WTC11 (cell line): ENCODE measurements around the gene SLC30A3. TPM values are rescaled to one million over a fixed set of nuclear protein-coding genes. Genes with fewer than 3 reads are reported as not detected.
"Not testable (repeated sequence)": the region's sequence is repeated elsewhere in the genome, so short reads cannot be mapped to it uniquely, and the experiment has no call there.

ENCODE experiments used
- ATAC-seq: fragments of 200-7000 bp; cut with Tn5 transposase; 2 replicates; pipeline ENCODE4 v1.10.0; 2021; ENCODE audit warnings: mild to moderate bottlenecking, moderate library complexity
- CTCF ChIA-PET: fragments of 300-600 bp; sonication (Branson Sonifier 250); formaldehyde crosslinking; loops from one replicate; lab custom pipeline; 2021; ENCODE audit warnings: antibody characterized with exemption; lab: Charles Lee
- POLR2A ChIA-PET: fragments of 350-600 bp; sonication (Branson Sonifier 250); formaldehyde crosslinking; loops from one replicate; lab custom pipeline; 2021; ENCODE audit warnings: antibody characterized with exemption; lab: Charles Lee
- DNase-seq: peaks from one replicate; pipeline ENCODE4 v3.0.0; 2021; ENCODE audit warnings: low spot score
- H3K27ac Mint-ChIP-seq: 2 replicates; pipeline ENCODE4 v1.8.0; 2021; ENCODE audit warnings: mixed read lengths
- H3K27me3 Mint-ChIP-seq: 2 replicates; pipeline ENCODE4 v1.8.0; 2021; ENCODE audit warnings: low read depth, mild to moderate bottlenecking, moderate library complexity, mixed read lengths
- H3K36me3 Mint-ChIP-seq: 2 replicates; pipeline ENCODE4 v1.8.0; 2021; ENCODE audit warnings: mixed read lengths
- H3K4me1 Mint-ChIP-seq: 2 replicates; pipeline ENCODE4 v1.8.0; 2022; ENCODE audit warnings: mixed read lengths
- H3K4me3 Mint-ChIP-seq: 2 replicates; pipeline ENCODE4 v1.8.0; 2021; ENCODE audit warnings: mild to moderate bottlenecking, moderate library complexity, mixed read lengths
- H3K9me3 Mint-ChIP-seq: 2 replicates; pipeline ENCODE4 v1.8.0; 2021; ENCODE audit warnings: mixed read lengths
- CBFB ChIP-seq: sonication (generic); formaldehyde crosslinking; IDR thresholded peaks from 2 replicates; pipeline ENCODE4 v1.8.1; 2022; ENCODE audit warnings: mild to moderate bottlenecking, low read depth, missing genetic modification reagents
- E2F5 ChIP-seq: sonication (generic); formaldehyde crosslinking; IDR thresholded peaks from 2 replicates; pipeline ENCODE4 v1.8.1; 2022; ENCODE audit warnings: mild to moderate bottlenecking, moderate library complexity, missing genetic modification reagents
- IRF2 ChIP-seq: sonication (generic); formaldehyde crosslinking; IDR thresholded peaks from 2 replicates; pipeline ENCODE4 v1.8.0; 2022; ENCODE audit warnings: low read depth, missing genetic modification reagents, borderline replicate concordance
- MLX ChIP-seq: sonication (generic); formaldehyde crosslinking; IDR thresholded peaks from 2 replicates; pipeline ENCODE4 v1.8.1; 2023; ENCODE audit warnings: mild to moderate bottlenecking, missing genetic modification reagents, moderate library complexity
- NR1H2 ChIP-seq: sonication (generic); formaldehyde crosslinking; IDR thresholded peaks from 2 replicates; pipeline ENCODE4 v1.9.0; 2021; ENCODE audit warnings: mild to moderate bottlenecking, moderate library complexity, missing genetic modification reagents
- USF1 ChIP-seq: sonication (generic); formaldehyde crosslinking; IDR thresholded peaks from 2 replicates; pipeline ENCODE4 v1.8.0; 2022; ENCODE audit warnings: mild to moderate bottlenecking, missing genetic modification reagents
- ZNF138 ChIP-seq: sonication (generic); formaldehyde crosslinking; conservative IDR thresholded peaks from 2 replicates; pipeline ENCODE4 v1.8.1; 2022; ENCODE audit warnings: mild to moderate bottlenecking, moderate library complexity, missing genetic modification reagents
- total RNA-seq: library from RNA; stranded (reverse); gene quantifications from 3 replicates; pipeline ENCODE4 v1.2.3, GENCODE V29; 2021
- TF ChIP-seq, protein P1 (sequence below): sonication (generic); formaldehyde crosslinking; IDR thresholded peaks from 2 replicates; pipeline ENCODE4 v1.8.1; 2022; ENCODE audit warnings: low read depth, mild to moderate bottlenecking, moderate library complexity, missing genetic modification reagents, borderline replicate concordance

The SLC30A3 gene
- total RNA-seq, 1 experiment from 2014 or later: 8.9 TPM

GRCh38 chr2:27280826-27281225 lies 18.0 kb upstream of the SLC30A3 start (continued):
- TF ChIP-seq ZNF138 (no peak), USF1 (CRISPR knock-in tag) (no peak), NR1H2 (CRISPR knock-in tag) (no peak), CBFB (no peak), IRF2 (CRISPR knock-in tag) (no peak)

GRCh38 chr2:27278010-27278409 lies 15.2 kb upstream of the SLC30A3 start:
- H3K9me3 Mint-ChIP-seq: no peaks in the 10 kb centered on the region
- H3K4me1 Mint-ChIP-seq: peaks cover 25% of the 10 kb centered on the region
- H3K27ac Mint-ChIP-seq: no peak overlapping the region
- POLR2A ChIA-PET: no interaction called here
- CTCF ChIA-PET: interaction anchor here (0.7 to 7.6 kb wide), 5 partner anchors 16 to 32 kb away, joined by 4 to 153 read pairs (median 106); no protein-coding TSS in a partner anchor
- no peak overlapping the region for H3K4me3 Mint-ChIP-seq
- no peak for TF ChIP-seq E2F5 (CRISPR knock-in tag)
- TF ChIP-seq, protein P1, sequence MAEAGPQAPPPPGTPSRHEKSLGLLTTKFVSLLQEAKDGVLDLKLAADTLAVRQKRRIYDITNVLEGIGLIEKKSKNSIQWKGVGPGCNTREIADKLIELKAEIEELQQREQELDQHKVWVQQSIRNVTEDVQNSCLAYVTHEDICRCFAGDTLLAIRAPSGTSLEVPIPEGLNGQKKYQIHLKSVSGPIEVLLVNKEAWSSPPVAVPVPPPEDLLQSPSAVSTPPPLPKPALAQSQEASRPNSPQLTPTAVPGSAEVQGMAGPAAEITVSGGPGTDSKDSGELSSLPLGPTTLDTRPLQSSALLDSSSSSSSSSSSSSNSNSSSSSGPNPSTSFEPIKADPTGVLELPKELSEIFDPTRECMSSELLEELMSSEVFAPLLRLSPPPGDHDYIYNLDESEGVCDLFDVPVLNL (CRISPR knock-in tag): no peak
- no peaks in the 10 kb centered on the region; the same call in 1 of the 2 replicates for H3K27me3 Mint-ChIP-seq
- ATAC-seq: no peak
- no peaks in the 10 kb centered on the region for H3K36me3 Mint-ChIP-seq
- no peak for DNase-seq

DNA sequence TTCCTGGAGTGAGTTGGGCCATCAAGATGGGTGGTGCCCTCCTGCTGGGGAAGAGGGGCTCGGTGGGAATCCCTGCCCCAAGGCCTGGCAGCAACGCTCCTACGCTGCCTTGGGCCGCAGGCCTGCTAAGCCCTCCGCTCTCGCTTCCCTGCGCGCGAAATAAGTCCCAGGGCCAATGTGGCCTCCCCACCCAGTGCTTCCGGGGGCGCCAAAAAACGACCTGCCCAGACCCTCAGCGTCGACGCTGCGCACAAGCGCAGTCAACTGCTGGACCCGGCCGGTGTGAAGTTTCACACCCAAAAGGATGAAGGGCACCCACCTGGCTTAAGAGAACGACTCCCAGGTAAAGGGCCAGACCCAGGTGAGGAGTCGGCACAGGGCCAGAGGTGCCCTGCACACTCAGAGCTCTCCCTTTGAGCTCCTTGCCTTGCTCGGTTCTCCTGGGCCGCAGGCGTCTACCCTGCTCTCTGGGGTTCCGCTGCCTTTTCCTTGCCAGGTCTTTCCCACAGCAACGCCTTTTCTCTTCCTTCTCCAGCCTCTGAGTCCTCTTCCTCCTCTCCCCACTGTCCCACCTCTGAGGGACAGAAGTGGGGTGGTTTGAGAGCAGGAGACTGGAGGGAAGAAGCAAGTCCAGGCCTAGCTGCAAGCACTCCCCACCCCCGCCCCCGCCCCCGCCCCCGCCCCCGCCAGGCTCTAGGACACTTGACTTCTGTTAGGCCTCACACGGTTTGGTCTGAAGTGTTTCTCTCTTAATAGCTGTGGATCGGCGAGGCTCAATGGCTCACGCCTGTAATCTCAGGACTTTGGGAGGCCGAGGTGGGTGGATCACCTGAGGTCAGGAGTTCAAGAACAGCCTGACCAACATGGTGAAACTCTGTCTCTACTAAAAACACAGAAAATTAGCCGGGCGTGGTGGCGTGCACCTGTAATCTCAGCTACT lies 12.6 kb upstream of the SLC30A3 start, which contains the start of gene DNAJC5G:
Gene DNAJC5G (plus strand): TSS at position 223 of the 940 bp plus-strand sequence. CDS start 1,296 bp downstream, outside the sequence.
- Mint-ChIP-seq H3K4me3 (no peak within 1 kb of the TSS), H3K4me1 (peaks cover 6% of the 10 kb centered on the region; the same call in 1 of the 2 replicates), H3K36me3 (no peaks in the 10 kb centered on the region), H3K9me3 (no peaks in the 10 kb centered on the region), H3K27me3 (no peaks in the 10 kb centered on the region; the same call in 1 of the 2 replicates), H3K27ac (no peak within 1 kb of the TSS)
- CTCF ChIA-PET: interaction anchor here (0.8 to 1.5 kb wide), 6 partner anchors 11 to 94 kb away, joined by 3 to 11 read pairs (median 5); partner anchors contain the start of gene EIF2B4
- ATAC-seq: peak; percentile 49
- no peak for TF ChIP-seq CBFB
- no peak for TF ChIP-seq MLX
- no peak for DNase-seq
- POLR2A ChIA-PET: no interaction called here

DNA sequence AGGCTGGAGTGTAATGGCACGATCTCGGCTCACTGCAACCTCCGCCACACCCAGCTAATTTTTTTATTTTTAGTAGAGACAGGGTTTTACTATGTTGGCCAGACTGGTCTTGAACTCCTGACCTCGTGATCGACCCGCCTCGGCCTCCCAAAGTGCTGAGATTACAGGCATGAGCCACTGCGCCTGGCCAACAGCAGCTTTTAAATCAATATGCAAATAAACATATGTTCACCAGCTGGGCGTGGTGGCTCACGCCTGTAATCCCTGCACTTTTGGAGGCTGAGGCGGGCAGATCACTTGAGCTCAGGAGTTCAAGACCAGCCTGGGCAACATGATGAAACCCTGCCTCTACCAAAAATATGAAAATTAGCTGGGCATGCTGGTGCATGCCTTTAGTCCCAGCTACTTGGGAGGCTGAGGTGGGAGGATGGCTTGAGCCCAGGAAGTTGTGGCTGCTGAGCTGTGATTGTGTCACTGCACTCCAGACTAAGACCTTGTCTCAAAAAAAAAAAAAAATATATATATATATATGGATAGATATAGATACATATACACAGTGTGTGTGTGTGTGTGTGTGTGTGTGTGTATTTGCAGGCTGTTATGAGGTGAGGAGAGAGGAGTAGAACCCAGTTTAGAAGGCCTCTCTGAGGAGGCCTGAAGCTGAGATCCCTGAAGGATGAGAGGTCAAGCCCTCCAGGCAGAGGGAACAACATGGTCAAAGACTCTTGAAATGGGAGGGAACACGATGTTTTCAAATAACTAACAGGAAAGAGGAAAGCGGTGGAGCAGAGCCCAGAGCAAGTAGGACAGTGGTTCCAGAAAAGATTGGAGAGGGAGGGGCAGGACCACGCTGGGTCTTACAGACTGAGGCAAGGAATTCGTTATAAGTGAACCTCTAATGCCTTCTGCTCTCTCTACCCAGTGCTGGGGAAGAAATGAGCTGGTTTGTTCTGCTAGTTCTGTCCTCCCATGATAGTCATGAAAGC lies 10.0 kb upstream of the SLC30A3 start:
- ATAC-seq, H3K4me1 Mint-ChIP-seq, DNase-seq, H3K4me3 Mint-ChIP-seq, H3K9me3 Mint-ChIP-seq, H3K36me3 Mint-ChIP-seq, H3K27me3 Mint-ChIP-seq: not testable (repeated sequence)
- ChIA-PET CTCF (interaction anchor here (0.6 to 4.1 kb wide), 11 partner anchors 8 to 814 kb away, joined by 3 to 34 read pairs (median 3); partner anchors contain the start of genes PREB and TRIM54), POLR2A (interaction anchor here (0.7 to 1.5 kb wide), 2 partner anchors 10 to 186 kb away, joined by 3 read pairs; partner anchors contain the start of genes KHK and TRIM54)
- peak overlapping the region; percentile 52; the same call in 1 of the 2 replicates for H3K27ac Mint-ChIP-seq
